ENCODE data around the gene TCOF1.
"Not testable (repeated sequence)": the region's sequence is repeated elsewhere in the genome, so short reads cannot be mapped to it uniquely, and the experiment has no call there.

Gene TCOF1

DNA sequence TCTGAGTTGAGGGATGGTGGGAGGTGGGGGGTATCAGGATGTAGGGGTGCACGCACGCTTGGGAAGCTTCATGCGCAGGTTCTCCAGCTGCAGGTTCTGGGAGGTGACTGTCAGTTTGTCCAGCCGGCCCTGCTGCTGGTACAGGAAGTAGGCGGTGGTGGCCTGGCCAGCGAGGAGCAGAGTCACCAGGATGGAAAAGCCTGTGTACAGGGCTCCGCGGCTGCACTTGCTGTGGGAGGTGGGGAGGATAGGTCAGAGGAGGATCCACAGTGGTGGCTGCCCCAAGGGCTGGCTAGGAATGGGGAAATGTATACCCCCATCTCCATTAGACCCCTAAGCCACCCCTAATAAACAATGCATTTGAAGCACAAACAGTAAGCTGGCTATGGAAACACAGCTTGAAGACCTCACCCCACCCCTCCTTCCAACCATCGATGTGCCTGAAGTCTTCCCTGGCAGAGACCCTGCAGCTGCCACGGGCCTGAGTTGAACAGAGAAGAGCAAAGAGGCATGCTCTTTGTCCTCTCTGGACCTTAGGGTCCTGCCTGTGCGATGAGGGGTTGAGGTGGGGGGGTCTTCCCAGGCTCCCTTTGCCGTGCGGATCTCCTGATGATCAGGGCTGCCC, 49.7 kb downstream of the TCOF1 start:
- DNase-seq = no peak

DNA sequence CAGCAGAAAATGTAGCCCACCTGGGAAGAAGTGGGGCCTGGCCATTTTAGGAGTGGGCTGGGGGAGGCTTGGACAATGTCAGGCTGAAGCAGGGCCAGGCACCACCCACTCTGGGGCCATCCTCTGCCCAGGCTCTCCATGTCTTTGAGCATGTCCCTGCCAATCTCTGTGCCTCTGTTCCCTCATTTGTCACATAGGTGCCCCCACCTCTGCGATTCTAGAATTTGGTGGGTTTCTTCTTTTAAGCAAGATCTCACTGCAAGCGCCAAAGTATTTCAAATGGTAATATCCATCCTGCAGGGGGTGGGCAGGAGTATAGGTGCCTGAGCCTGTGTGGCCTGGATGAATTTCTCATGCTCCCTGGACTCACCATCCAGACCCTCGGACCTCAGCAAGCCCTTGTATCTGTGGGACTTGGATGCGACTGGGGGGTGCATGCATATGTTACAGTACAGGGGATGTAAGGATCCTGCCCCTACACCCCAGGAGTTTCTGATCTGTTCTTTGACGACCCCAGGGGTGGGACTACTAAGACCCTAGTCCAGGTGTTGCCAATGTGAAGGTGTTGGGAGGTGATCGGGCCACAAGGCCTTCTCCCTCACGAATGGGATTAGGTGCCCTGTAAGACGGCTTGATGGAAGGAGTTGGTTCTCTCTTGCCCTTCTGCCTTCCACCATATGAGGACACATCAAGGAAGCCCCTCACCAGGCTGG, 50.9 kb downstream of the TCOF1 start:
- DNase-seq = no peak

DNA sequence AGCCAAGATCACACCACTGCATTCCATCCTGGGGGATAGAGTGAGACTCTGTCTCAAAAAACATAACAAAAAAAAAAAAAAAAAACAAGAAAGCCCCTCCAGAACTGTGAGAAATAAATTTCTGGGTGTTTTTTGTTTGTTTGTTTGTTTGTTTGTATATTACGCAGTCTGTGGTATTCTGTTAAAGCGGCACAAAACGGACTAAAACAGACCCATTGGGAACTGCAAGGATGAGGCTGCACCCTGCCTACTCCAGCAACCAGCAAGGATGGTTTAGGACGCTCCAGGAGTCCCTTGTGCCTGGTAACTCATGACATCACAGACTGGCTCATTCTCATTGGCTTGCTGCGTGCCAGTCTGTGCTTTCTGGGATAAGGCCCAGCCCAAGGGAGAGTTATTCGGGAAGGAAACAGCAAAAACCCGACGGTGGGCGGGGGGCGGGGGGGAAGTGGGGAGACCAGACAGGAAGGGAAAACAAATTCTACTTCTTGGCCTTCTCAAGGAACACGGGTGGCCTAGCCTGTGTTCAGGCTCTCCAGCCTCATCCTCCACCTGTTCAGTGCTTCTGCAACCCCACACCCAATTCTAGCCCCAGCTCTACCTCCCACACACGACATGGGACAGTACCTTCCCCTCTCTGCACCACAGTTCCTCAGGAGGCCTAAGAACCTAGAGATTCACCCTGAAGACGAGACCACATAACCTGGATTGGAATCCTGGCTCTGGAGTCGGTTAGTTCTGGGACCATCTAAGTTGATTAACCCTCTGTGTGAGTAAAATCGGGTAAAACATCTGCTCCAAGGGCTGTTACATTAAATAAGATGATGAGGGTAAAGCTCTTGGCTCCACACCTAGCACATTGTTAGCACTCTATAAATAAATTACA, 52.4 kb downstream of the TCOF1 start:
- DNase-seq = peak; percentile 81

DNA sequence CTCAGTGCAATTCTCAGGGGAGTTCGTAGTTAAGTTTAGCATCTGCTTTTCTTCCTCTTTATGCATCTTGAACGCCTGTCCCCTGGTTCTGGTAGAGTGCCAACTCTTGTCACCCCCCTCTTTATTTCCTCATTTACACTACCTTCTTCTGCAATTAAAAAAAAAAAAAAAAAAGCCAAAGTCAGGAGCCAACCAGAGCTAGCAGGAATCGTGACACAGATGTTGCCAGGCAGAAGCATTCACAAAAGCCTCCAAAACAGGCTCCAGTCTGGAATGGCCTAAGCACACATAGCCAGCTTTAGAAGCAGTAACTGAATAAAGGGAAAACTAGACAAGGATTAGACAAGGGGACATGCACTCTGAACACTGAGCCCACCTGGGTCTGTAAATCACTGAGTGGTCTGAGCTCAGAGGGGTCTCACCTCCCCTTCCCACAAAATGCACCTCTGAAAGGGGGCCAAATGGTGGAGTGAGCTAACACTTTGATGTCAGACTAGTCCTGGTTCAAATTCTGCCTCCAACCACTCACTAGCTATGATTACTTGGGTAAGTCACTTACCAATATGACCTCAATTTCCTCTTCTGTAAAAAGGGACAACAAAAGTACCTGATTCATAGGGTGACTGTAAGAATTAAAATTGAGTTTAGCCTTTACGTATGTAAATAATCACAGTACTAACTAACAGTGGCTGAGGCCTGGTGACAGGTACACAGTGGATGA, 53.2 kb downstream of the TCOF1 start:
- peak; percentile 85 for DNase-seq

DNA sequence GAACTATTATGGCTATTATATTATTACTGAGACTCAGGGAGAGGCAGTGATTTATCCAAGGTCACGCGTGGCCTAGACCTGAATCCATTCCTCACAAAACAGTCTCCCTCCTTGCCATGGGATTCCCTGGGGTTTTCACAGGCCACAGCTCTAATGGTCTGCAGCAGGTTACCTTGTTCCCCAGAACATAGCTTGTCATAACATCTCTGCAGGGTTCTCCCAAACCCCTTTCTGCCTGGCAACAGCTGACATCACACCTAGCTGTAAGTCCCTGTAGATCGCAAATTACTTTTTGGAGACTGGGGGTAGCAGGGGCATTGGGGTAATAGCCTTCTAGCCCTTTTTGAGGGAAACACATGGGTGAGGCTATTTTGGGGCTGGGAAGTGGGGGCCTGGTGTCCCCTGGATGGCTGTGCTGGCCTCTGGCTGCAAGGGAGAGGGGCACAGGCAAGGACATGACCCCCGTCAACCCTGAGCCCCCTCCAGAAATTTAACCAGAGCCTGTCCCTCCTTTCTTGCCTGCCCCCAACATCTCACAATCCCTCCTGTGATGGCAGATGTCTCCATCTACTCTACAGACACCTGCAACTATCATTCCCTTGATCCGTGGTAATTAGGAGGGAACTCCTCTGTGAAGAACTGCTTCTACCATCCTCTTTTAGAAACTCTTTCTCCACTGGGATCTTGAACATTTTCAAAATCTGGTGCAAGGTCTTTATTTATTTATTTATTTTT, 53.9 kb downstream of the TCOF1 start:
- DNase-seq = no peak

DNA sequence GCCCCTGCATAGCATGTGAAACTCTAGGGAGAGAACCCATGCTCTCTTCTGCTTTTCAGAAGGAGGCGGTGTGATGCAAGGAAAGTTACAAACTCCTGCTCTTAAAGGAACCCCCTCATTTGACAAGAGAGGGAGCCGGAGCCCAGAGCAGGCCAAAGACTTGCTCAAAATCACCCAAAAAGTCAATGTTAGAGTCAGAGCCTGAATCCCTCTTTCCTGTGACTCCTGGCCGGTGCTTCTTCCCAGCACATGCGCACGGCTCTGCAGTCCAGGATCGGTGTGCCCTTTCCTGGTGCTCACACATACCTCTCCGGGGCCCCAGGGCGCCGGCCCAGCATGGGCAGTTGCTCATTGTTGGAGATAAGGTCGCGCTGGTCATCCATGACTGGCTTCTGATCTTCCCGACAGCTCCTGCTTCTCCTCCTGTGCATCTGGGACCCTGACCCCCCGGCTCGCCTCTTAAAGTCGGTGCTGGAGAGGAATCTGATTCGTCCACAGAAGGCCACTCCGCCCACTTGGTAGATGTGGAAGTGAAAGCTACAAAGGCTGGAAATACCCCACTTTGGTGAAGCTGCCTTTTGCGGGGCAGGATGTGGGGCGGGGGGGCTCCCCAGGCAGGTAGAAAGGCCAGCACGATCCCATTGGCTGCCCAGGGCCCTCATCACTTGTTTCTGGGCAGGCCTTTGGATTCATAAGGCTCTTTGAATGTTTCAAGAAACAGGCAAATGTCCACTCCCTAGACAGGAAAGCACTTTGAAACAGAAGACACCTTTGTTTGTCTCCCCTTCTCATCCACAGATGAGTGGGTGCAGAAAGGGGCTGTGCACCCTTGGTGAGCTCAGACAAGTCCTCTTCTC, 55.0 kb downstream of the TCOF1 start, which contains the start of gene CD74:
Gene CD74 (minus strand): TSS at position 592 of the 857 bp plus-strand sequence. CDS start 161 bp downstream, at position 431.
- DNase-seq = no peak

DNA sequence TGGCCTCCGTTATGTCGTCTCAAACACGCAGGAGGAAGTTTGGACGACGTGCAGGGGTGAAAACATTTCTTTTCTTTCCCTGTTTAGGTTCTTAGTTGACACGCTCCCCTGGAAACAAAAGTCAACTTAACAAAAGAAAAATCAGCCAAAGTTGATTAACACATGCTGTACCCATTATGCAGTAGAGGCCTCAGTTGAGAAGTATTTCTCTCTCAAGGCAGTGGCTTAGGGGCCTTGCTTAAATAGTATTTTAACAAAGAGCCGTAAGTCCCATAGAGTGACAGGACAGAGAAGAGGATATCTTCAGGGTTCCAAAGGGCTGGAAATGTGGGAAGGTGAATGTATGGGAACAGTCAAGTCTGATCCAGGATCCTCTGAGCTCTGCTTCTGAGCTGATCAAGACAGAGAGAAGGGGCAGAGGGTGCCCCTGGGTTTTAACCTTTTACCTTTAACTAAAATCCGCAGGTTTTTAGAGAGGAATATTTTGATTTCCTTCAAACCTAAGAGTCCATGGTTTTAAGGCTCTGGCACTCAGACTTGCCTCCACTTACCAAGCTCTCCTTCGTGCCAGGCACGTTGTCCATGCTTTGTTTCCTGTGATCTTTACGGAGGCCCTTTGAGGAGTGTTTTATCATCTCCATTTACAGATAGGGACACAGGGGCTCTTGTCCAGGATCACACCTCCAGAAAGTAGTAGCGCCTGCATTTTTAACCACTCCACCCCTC, 55.8 kb downstream of the TCOF1 start:
- DNase-seq = no peak

DNA sequence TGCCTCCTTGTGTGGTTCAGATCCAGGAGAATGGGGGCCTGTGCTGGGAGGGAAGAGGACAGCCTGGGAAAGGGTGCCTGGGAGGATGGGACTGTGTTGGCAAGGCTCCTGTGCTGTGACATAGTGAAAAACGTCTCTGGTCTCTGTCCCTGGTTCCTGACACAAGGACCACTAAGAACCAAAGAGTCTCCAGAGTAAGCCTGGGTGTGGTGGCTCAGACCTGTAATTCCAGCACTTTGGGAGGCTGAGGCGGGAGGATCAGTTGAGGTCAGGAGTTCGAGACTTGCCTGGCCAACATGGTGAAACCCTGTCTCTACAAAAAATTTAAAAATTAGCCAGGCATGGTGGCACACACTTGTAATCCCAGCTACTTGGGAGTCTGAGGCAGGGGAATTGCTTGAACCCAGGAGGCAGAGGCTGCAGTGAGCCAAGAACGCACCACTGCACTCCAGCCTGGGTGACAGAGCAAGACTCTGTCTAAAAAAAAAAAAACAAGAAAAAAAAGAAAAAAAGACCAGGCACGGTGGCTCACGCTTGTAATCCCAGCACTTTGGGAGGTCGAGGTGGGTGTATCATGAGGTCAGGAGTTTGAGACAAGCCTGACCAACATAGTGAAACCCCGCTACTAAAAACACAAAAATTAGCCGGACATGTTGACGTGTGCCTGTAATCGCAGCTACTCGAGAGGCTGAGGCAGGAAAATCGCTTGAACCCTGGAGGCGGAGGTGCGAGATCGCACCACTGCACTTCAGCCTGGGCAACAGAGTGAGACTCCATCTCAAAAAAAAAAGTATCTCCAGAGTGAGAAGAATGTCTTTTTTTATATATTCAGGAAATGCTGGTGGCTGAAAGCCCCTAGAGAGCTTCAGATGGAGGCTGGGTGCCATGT, 56.6 kb downstream of the TCOF1 start:
- DNase-seq = not testable (repeated sequence)

DNA sequence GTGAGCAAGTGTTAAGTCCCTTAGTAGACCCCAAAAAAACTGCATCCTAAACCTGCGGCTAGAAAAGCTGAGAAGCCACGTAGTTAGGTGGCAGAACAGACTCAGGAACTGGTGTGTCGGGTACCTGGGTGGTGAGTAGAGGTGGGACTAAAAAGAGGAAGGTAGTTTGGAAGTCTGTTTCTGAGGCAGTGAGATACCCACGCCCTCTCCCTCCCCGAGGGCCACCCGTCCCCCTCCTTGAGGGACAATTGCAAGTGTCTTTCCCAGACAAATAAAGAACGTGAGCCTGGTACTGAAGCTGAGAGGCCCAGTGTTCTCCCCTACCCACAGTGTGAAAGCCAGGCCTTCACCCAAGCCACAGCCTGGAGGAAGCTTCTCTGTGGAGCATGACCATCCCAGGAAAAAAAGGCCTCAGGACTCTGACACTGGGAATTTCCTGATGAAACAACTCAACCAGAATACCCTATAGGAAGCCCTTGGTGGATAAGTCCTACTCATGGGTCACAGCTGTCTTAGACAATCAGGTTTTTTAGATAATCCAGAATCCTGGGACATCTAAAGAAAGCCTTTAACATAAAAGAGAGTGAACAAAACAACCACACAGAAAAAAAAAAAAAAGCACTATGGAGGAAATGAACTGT, 62.3 kb downstream of the TCOF1 start:
- DNase-seq = no peak

DNA sequence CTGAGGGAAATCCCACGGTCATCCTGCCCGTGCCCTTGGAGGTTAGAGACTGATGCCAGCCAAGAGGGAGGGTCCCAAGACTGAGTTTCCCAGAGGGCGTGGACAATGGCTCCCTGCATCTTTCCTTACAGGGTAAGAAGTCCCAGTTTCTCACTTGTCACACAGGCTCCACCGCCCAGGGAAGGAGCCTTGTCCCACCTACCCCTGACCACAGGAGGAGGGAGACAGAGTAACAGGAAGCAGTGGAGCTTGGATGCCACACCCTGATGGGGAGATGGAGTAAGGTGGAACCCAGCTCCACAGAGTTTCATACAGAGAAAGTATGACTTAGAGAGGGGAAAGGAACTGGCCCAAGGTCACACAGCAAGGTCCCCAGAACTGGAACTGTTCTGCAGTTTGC, 64.6 kb downstream of the TCOF1 start:
- DNase-seq = no peak

DNA sequence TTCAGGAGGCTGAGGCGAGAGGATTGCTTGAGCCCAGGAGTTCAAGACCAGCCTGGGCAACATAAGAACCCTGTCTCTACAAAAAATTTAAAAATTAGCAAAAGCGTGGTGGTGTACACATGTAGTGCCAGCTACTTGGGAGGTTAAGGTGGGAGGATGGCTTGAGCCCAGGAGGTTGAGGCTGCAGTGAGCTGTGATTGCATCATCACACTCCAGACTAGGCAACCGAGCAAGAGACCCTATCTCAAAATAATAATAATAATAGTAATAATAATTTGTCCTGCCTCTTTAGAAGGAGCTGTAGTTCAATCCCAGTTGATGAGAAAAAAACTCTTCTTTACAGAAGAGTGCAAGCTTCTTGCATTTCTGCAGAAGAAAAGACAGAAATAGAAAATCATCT, 65.3 kb downstream of the TCOF1 start:
- DNase-seq = no peak

DNA sequence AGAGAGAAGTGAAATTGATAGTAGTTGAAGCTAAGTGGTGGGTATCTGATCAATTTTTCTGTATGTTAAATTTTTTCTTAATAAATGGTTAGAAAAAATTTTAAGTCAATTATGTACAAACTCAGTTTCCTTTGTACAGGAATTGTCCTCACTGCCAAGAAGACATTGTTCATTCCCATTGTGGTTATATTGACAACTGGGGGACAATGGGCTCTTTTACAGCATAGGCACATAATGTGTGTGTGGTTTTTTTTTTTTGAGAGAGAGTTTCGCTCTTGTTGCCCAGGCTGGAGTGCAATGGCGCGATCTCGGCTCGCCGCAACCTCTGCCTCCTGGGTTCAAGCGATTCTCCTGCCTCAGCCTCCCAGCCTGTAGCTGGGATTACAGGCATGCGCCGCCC, 68.7 kb downstream of the TCOF1 start:
- not testable (repeated sequence) for DNase-seq

DNA sequence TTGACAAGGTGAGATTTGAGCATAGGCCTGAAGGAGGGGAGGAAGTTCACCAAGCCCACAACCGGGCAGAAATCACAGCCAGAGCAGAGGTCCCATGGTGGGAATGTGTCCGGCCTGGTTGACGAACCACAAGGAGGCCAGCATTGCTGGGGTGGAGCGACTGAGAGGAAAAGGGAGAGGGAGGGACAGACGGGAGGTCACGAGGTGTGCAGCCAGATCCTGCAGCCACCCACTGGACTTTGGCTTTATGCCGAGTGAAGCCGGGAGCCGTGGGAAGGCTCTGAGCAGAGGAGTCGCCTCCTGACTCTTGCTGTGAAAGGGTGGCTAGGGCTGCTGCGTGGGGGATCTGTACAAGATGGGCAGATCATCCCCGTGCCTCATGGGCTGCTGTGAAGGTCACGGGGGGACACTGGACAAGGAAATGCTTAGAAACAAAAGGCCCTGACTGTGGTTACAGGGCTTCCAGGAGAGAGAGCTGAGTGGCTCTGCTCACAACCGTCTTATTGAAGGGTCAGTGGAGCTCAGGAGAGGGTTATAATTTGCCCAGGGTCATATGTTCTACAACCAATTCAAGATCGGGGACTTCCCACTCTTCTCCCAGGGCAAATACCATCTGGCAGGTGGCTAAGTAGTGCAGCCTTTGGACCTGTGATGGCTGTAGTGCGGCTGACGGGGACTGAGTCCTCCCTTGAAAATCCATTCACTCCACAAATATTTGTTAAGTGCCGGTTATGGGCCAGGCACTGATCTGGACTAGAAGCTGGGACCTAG, 70.8 kb downstream of the TCOF1 start:
- DNase-seq = no peak

DNA sequence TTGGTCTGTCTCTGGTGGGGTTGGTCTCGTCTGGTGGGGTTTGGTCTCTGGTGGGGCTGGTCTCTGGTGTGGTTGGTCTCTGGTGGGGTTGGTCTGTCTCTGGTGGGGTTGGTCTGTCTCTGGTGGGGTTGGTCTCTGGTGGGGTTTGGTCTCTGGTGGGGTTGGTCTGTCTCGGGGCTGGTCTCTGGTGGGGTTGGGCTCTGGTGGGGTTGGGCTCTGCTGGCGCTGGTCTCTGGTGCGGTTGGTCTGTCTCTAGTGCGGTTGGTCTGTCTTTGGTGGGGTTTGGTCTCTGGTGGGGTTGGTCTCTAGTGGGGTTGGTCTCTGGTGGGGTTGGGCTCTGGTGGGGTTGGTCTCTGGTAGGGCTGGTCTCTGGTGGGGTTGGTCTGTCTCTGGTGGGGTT, 71.5 kb downstream of the TCOF1 start:
- no peak for DNase-seq

DNA sequence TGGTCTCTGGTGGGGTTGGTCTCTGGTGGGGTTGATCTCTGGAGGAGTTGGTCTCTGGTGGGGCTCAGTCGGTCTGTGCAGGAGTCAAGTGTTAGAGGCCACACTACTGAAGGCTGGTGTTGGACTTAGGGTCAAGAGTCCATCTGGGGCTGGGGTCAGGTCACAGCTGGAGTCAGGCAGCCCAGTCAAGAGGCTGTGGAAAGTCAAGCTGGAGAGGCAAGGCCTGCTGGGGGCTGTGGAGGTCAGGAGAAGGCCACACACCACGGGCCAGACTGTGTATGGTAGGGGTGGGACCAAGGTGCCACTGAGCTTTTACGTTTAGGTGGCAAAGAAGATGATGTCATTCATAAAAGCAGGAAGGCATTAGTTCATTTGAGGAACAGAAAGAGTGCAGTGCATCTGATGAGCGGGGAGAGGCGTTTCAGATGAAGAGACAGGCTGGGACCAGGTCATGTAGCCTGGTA, 71.9 kb downstream of the TCOF1 start:
- no peak for DNase-seq

DNA sequence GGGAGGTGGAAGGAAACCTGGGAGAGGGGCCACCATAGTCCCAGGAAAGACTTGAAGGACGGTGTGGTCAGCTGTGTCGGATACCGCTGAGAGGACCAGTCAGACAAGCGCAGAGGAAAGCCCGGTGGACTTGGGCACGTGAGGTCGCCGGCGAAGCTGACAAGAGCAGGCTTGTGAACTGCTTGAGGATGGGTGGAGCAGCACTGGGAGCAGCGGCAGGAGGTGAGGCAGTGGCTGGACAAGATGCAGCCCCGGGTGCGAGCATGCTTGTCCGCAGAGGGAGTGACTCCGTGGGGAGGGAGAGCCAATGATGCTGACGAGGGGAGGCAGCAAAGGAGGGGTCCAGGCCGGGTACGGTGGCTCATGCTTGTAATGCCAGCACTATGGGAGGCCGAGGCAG, 73.6 kb downstream of the TCOF1 start:
- no peak for DNase-seq

DNA sequence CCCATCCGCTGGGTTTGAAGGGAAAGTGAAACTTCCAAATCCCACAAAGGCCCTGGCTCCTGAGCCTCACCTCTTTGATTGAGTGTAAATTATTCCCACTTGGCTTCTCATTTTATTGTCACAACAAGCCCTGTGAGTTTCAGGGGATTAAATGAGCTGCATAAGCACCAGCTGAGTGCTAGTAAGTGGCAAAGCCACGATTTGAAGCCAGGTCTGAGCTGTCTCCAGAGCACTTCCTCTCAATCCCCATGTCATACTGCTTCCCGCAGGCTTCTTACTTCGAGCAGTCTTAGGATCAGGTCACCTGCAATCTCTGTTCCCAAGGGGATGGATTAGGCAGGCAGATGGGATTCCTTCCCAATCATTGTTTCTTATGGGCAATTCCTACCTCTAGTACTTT, 74.1 kb downstream of the TCOF1 start:
- DNase-seq = no peak

DNA sequence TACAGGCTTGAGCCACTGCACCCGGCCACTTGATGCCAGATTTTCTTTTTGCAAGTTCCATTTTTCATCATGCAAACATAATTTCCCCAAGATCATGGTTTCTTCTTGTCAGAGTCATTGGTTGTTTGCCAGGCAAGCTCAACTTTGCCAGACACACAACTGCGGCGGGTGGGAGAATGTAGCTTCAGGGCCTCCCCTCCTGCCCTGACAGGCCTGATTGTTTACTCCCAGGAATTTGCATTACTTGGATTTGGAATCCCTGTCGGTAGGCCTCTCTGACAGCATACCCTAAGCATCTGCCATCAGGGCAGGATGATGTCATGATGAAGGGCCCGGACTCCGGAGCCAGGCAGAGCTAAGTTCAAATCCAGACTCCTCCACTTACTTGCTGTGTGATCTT, 77.0 kb downstream of the TCOF1 start:
- no peak for DNase-seq

Data from NCI-H2029 (cell line).